GM19035 (cell line): ENCODE results near the gene DUSP1.

ENCODE experiments used
- ATAC-seq: cut with Tn5 transposase; IDR thresholded peaks from one replicate; pipeline ENCODE4 v1.9.1; 2021; ENCODE audit not compliant: unreplicated experiment

DUSP1 gene

DNA sequence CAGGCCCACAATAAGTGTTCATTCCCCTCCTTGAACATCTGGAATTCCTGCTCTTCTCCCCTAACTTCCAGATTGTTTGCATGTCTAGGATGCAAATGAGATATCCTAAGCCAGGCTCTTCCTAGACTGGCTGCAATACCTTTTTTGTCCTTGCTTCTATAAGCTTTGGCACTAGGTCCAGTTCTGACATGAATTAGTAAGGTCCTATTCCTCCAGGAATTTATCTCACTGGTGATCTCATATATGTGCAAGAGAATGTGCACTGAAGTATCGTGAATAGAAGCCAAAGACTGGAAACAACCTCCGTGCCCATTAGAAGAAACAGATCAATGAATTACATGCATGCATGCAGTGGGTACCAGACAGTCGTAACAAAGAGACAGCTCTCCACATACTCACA lies 25.2 kb downstream of the DUSP1 start:
- no peak for ATAC-seq

DNA sequence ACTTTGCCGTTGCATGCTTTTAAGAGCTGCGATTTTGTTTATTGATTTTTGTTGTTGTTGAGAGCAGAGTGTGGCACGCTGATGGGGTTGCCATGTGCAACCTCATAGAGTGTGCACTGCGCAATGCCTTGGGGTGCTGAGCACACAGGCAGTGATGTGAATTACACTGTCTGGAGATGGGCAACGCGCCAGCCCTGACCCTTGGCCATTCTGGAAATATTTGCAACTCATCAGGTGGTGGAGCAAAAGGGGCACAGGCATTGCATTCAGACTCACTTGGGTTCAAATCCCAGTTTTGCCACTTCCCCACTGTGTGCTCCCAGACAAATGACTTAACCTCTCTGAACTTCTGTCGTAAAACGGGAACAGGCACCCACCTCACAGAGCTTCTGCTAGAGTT lies 25.6 kb downstream of the DUSP1 start:
- no peak for ATAC-seq

DNA sequence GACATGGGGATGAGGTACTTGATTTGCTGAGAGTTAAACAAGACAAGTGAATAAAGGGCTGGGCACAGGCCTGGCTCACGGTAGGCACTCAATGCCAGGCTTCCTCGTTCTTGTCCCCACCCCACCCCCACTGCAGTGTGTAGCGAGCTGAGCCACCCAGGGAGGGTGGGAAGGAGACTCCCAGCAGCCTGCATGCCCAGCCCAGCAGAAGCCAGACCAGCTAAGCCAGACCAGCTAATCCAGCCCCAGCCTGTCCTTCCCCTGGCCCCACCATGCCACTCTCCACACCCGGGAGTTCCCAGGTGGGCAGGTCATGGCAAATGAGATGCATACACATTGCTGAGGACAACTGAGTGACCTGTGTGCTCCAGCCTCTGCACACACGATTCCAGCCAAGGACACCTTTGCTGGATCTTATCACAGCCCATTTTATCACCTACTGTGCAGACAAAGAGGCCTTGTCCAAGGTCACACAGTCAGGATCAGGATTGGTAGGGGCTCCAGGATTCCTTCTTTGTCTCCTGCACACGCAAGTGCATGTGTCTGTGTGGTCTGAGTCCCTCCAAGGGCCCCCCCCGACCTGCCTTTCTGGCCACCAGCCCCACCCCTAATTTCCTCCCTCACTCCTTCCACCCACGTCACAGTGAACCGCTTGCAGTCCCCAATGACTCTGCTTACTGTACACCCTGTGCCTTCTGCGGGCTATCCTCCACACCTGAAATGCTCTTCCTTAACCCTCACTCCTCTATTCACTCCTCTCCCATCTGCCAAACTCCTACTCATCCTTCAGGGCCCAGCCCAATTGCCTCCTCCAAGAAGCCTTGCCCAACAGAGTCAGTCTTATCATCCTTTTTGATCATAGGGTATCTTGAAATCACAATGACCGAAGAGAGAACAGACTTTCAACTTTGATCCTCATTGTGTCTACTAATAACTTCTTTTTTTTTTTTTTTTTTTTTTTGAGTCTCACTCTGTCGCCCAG lies 26.6 kb downstream of the DUSP1 start:
- ATAC-seq = no peak

DNA sequence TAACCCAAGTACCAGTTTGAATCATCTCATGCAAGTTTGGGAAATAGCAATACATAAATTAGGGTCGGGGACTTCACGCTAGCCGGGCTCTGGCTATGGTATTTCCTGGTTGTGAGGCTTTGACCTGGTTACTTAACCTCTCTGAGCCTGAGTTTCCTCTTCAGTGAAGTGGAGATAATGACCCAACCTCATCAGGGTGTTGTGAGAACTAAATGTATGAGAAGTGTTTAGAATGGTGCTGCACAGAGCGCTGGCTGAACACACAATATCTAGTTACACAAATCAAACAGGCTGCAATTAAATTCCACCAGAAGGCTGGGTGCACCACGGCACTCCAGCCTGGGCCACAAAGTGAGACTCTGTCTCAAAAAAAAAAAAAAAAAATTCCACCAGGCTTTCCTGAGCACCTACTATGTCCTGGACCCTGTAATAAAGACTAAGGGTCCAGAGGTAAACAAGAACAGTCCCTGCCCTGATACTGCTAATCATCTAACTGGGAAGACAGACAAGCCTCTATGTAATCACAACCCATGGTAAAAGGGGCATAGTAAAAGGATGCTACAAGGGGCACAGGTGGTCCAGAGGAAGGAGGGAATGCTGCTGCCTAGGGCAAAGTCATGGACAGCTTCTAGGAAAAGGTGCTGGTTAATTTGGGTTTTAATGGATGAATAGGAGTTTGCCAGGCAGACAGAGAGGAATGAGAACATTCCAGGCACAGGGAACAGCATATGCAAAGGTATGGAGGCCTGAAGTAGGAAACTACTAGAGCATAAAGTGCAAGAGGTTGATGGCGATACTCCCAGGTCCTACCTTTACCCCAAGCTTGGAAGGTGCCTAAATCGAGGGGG lies 27.7 kb downstream of the DUSP1 start:
- no peak for ATAC-seq

DNA sequence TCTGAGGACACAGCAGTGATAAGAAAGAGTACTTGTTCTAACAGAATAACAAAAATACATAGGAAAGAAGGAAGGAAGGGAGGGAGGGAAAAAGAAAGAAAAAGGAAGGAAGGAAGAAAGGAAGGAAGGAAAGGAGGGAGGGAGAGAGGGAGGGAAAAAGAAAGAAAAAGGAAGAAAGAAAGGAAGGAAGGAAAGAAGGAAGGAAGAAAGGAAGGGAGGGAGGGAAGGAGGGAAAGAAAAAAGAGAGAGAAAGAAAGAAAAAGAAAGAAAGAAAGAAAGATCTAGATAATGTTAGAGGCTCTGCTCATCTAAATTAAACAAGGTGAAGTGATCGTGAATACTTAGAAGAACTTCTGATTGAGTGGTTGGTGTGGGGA lies 29.8 kb downstream of the DUSP1 start:
- no peak for ATAC-seq

DNA sequence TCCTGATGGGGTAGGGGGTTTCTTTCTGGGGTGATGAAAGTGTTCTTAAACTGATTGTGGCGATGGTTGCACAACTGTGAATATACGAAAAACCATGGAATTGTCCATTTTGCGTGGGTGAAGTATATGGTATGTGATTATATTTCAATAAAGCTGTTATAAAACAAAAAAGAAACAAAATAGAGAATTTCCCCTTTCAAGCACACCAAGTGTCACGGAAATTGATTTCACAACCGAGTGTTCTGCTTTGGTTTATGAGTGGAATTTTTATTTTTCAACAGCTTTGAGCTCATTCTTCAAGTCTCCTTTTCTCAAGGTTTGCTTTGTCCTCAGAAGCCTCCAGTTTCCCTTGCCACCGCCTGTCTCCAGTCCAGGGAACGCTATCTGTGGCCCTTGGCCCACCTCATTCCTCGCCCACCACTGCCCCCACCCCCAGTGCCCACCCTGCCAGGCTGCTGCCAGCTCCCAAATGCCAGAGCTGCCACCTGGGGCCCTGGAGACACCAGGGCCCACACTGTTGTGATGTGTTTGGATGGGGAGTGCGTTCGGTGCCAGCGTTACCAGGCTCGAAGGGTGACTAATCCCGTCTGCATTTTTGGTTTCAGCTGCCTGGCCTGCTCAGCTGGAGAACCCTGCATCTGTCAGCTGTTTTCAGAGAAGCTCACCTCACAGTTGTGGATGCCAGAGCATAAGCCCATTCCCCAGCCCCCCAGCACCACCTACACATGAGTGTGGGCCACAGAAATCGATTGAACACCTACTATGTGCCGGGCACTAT lies 30.4 kb downstream of the DUSP1 start:
- ATAC-seq = no peak

DNA sequence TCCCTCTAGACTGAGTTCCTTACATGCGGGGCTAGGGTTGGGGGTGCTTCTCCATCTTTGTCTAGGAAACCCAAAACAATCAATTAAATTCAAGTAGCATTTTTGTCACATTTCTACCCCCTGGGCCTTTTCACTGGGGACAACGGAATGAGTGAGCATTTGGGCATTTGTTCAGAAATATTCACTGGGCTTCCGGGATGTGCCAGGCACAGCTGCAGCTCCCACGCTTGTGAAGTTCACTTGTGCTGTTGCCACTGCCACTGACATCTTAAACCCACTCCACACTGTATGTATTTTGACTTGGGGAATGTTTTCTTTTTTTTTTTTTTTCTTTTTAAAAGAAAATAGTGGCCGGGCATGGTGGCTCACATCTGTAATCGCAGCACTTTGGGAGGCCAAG lies 31.6 kb downstream of the DUSP1 start:
- ATAC-seq = no peak

DNA sequence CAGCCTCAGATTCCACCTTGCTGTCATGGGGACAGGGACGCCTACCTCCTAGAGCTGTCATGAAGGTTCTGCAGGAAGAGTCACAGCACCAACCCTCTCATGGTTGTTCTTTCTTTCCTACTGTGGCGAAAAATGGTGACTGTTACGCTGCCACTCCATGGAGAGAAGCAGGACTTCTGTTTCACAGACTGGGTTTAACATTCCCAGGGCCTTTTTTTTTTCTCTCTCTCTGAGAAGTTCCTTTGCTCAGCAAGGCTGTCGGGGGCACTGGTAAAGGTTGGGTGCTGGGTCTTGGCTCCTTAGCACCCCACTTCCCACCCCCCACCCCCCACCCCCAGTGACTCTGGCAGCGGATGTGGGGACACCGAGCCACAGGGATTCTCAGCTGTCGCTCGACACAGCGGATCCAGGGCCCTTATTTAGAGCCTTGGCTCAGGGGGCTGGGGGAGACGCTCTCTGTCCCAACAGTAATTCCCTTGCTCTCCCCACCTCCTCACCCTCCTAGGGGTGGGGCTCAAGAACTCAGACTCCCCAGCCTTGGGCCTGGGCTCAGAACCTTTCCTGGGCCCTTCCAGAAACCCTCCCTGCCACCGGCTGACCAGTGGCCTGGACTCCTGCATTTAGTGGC lies 34.4 kb downstream of the DUSP1 start:
- ATAC-seq = no peak

DNA sequence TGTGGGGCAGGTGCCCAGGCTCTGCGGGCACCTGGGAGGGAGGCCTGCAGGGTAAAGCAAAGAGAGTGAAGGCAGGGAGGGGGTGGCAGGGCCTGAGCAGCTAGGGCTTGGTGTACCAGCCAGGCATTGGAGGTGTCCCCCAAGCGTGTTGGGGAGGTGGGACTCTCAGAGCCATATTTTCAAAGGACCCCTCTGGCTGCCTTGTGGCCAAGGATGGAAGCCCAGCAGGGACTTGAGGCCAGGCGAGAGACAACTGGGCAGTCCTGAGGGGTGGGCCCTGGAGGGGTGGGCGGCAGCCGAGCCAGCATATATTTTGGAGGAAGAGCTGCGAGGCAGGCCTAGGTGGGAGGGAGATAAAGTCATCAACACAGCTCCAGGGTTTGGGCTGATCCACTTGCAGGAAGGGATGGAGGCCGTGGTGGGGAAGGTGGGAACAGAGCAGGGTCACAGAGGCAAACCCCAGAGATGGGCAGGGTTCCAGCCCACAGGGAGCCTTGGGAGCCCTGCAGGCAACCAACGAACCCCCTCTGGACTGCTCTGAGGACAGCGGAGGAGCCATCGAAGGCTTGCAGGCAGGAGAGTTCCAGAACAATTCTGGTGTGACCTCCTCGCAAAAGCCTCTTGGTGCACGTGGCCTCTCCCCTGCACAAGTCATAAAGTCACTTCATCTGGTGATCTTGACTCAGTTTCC lies 35.7 kb downstream of the DUSP1 start:
- no peak for ATAC-seq

DNA sequence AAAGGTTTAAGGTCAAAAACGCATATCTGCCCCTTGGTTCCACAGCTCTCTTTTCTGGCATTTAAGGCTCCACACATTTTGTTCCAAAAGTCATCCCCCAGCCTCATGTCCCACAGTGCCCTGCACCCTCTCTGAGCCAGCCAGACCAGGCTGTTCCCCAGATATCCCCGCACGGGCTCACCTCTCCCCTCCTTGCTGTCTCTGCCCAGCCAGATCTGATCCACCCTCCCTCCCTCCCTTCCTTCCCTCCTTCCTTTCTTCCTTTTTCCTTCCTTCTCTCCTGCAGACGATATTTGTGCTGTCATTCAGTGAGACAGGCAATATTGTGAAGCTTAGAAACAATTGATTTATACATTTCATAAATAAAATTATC lies 37.0 kb downstream of the DUSP1 start:
- ATAC-seq = no peak

DNA sequence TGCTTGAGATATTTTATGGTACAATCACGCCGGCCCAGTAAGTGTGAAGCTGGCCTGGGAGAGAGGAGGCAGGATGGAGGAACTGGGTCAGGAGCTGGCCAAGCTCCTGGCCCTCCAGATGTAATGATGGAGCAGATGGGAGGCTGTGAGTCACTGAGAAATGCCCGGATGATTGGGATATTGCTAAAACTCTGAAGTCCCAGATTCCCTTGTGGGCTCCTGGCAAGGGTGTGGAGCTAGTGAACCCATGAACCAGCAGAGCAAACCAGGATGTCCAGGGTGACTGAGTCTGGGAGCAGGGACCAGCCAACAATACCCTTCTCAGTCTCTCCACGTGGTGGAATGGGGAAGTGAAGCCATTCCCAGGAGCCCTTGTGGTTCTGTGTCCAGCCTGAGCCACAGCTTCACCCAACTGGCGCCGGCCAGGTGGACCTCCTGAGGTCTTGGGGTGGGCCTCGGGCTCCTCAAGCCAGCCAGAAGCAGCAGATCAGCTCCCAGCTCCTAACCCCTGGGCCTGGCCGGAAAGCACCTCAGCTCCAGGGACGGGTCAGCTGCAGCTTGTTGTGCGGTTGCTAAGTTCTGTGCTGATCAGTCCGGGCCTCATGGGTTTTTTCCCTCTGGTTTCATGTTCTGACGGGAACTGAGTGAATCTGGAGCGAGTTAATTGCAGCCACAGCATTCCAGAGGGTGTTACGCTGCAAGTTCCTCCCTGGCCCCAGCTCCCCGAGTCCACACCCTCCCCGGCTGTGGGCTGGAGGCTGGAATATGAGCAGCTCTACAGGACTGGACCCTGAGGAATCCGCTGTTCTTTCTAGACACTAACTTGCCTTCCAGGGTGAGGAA lies 37.6 kb downstream of the DUSP1 start:
- no peak for ATAC-seq

DNA sequence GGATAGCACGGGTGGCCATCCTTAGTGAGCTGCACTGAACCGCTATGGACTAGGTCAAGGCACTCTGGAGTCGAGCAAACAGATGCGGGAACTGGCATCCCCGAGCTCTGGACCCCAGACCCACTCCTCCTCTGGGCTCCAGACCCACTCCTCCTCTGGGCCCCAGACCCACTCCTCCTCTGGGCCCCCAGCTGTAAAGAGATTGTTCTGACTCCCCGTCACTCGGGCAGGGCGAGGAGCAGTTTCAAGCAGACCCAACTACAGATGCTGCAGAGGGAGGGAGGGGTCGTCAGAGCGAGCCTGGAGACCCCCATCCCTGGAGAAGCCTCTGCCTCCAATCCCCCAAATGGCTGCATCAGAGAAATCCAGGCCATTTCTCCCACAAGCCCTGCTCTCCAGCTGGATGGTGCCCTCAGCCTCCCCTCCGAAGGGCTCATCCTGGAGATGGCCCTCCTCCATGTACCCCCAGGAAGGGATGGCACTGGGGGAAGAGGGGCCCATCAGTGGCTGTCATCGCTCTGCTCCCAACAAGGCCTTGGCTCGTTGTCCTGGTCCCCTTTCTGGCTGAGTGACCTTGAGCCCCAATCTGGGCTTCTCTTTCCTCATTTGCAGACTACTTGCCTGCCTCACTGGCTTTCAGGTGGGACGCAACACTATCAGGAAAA lies 38.7 kb downstream of the DUSP1 start:
- no peak for ATAC-seq

DNA sequence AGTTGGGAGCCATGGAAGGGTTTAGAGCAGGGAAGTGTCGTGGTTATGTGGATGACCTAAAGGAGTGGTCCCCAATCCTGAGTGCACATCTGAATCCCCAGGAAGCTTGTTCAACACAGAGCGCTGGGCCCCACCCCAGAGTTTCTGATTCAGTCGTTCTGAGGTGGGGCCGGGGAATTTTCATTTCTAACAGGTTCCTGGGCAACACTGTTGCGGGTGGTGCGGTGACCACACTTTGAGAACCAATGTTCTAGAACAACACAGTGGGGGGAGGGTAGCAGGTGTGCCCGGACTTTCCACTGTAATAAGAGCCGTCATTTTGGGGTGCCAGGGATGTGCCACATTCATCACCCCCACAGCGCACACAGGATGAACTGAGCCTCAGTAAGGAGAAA lies 39.3 kb downstream of the DUSP1 start:
- ATAC-seq = no peak

DNA sequence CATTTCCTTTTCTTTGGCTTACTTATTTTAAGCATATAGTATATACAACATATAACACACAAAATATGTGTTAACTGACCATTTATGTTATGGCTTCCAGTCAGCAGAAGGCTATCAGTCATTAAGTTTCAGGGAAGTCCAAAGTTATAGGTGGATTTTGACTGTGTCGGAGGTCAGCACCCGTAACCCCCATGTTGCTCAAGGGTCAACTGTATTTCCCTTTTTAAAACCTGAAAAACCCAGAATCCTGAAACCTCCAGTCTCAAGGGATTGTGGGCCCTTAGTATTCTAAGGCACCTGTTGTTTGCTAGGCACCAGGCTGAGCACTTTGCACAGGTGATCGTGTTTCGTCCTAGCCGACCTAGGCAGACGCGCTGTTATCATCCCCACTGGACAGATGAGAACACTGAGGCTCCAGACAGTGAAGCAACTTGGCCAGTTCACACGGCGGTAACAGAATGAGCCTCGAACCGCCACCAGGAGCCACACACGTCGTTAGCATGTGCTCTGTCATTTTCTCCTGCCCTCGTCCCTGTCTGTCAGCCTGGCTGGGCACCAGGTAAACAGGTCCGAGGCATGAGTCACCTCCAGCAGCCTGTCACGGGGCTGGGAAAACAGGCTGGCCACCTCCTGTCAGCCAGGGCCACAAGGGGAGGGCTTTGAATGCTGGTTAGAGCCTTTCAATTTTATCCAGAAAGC lies 39.9 kb downstream of the DUSP1 start:
- no peak for ATAC-seq

DNA sequence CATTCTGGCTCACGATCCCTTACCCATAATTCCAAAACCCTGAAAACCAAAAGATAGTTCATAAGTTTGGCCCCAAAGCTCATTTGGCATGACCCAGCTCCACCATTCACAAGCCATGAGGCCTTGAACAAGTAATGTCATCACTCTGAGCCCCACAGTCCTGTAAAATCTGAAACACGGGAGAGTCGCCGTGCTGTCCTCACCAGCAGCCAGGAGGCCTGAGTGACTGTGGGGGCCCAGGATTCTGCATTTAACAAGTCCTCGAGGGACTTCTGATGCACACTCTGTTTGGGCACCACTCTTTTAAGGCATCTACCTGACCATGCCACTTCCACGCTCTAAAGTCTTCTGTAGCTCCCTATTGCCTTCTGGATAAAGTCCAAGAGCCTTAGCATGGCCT lies 40.8 kb downstream of the DUSP1 start:
- no peak for ATAC-seq

DNA sequence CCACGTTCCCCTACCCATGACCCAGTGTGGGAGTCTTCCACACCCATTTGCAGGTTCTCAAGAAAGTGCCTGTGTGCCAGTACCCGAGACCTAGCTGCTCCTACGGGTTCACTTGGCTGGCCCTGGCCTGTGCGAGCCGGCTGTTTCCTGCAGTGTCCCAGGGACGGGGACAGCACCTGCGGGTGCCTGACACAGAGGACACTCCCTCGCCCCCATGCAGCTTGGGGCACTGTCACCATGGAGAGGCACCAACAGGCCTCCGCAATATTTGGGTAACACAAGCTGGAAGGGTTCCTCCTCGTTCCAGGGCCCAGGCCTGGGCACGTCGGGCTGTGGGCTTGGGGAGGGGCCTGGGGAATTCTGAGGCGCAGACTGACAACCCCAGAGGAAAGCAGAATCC lies 41.4 kb downstream of the DUSP1 start:
- no peak for ATAC-seq

DNA sequence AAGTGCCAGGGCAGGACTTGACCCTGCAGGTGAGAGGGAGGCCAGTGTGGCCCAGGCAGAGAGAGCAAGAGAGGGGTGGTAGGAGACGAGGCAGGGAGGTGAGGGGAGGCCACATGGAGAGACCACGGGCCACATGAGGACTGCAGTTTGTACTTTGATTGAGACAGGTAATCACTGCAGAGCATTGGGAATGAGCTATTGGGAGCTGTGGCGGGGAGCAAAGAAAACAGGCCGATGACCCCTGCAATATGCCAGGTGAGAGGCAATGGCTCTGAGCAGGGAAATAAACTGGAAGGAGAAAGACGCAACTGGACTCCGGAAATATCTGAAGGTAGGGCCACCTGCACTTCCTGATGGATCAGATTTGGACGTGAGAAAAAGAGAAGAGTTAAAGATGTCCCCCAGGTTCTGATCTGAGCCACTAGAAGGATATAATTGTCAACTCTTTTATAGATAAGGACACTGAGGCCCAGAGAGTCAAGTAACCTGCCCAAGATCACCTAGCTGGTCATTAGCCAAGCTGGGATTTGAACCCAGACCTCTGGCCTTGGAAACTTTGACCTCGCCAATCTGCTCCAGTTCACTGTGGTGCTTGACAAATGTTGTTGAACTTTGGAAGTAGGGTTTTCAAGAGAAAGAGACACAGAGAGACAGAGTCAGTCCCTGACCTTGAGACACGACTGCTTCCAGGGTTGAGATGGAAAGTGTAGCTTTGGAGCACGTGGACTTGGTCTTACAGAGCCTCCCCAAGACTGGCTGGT lies 42.3 kb downstream of the DUSP1 start:
- ATAC-seq = no peak

DNA sequence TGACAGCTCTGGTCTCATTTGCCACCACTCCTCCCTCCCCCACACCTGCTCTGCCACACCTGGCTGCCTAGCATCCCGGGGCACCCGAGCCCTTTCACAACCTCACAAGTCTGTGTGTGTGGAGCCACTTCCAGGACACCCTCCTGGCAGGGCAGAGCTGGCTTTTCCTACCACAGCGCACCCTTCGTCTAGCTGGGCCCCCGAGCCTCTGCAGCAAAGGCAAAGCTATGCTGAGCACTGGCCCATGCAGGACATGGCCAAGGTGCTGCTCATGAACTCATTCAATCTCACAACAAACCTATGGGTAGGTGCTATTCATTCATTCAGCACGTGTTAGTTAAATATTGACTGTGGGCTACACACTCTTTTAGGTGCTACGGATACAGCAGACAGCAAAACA lies 43.4 kb downstream of the DUSP1 start:
- ATAC-seq = no peak
